GM12873 (cell line): ENCODE measurements around the gene FST.

Experiments
- CTCF ChIP-seq: IDR thresholded peaks from 2 replicates; pipeline ENCODE4 v1.5.1; 2012; ENCODE audit warnings: low read depth, mild to moderate bottlenecking, moderate library complexity, low read length, control low read depth; ENCODE audit not compliant: insufficient read depth; ENCODE audit errors: missing control alignments

FST gene

GRCh38 chr5:53480416-53481158, at the start of gene FST:
Gene FST (plus strand): TSS chr5:53480629. CDS start chr5:53480792, 163 bp downstream.
- no peak for TF ChIP-seq CTCF

- TF ChIP-seq CTCF: no peak
These were observed 48.8 kb upstream of the FST start for GRCh38 chr5:53431665-53432064.

- TF ChIP-seq CTCF: no peak
These were observed 47.4 kb upstream of the FST start for GRCh38 chr5:53433026-53433425.

GRCh38 chr5:53434541-53434940, 45.9 kb upstream of the FST start:
- no peak for TF ChIP-seq CTCF

GRCh38 chr5:53436480-53437191, 43.8 kb upstream of the FST start:
- no peak for TF ChIP-seq CTCF

- TF ChIP-seq CTCF: no peak
These were observed 42.4 kb upstream of the FST start for GRCh38 chr5:53438079-53438478.
